IPS-20b (cell line): ENCODE results near the gene CD24.
A peak's percentile ranks its signal among the peaks of the same experiment; 100 is the strongest.

Experiments used
- H3K27ac ChIP-seq: one replicate; pipeline ENCODE4 v1.5.1; 2013; ENCODE audit warnings: low read length
- H3K27me3 ChIP-seq: 2 replicates; pipeline ENCODE4 v1.6.1; 2013; ENCODE audit warnings: mild to moderate bottlenecking, low read length, inconsistent platforms; ENCODE audit not compliant: insufficient read depth
- H3K36me3 ChIP-seq: 2 replicates; pipeline ENCODE4 v1.6.1; 2013; ENCODE audit warnings: low read depth, mild to moderate bottlenecking, inconsistent platforms, low read length, moderate library complexity; ENCODE audit not compliant: insufficient read depth
- H3K4me1 ChIP-seq: 2 replicates; pipeline ENCODE4 v1.6.1; 2013; ENCODE audit warnings: mild to moderate bottlenecking, control low read depth, inconsistent platforms, low read length, moderate library complexity; ENCODE audit not compliant: insufficient read depth
- H3K4me3 ChIP-seq: 2 replicates; pipeline ENCODE4 v1.5.1; 2013; ENCODE audit warnings: mild to moderate bottlenecking, low read length, inconsistent platforms
- H3K9ac ChIP-seq: 2 replicates; pipeline ENCODE4 v1.6.1; 2013; ENCODE audit warnings: low read depth, mild to moderate bottlenecking, inconsistent platforms, low read length, moderate library complexity
- H3K9me3 ChIP-seq: 2 replicates; pipeline ENCODE4 v1.6.1; 2013; ENCODE audit warnings: mild to moderate bottlenecking, low read depth, low read length, inconsistent platforms; ENCODE audit not compliant: insufficient read depth

The CD24 gene

DNA sequence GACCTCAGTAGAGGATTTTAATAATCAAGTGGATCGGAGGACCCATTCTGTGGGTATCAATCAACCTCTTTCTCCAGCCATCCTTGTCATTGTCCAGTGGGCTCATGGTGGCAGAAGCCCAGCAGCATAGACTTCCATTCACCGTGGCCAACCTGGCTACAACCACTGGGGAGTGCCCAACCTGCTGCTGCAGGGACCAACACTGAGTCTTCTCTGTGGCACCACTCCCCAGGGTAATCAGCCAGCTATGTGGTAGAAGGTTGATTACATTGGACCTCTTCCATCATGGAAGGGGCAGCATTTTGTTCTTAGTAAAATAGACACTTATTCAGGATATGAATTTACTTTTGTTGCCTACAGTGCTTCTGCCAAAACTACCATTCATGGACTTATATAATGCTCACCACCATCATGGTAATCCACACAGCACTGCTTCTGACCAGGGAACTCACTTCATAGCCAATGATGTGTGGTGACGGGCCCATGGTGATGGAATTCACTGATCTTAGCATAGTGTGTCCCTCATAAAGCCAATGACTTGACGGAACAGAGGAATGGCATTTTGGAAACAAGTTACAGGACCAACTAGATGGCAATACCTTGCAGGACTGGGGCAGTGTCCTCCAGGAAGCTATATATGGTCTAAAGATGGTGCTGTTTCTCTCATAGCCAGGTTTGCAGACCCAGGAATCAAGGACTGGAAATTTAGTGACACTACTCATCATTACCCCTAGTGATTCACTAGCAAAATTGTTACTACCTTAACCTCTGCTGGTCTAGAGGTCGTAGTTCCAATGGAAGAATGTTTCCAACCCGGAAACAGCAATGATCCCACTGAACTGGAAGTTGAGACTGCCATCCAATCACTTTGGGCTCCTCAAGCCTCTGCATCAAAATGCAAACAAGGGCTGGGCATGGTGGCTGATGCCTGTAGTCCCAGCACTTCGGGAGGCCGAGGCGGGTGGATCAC is 7.6 kb downstream of the CD24 start:
- Histone ChIP-seq H3K9ac (no peak overlapping the region), H3K36me3 (peaks cover 22% of the 10 kb centered on the region), H3K27ac (no peak overlapping the region), H3K27me3 (no peaks in the 10 kb centered on the region), H3K4me3 (no peak overlapping the region), H3K4me1 (no peaks in the 10 kb centered on the region), H3K9me3 (no peaks in the 10 kb centered on the region)

DNA sequence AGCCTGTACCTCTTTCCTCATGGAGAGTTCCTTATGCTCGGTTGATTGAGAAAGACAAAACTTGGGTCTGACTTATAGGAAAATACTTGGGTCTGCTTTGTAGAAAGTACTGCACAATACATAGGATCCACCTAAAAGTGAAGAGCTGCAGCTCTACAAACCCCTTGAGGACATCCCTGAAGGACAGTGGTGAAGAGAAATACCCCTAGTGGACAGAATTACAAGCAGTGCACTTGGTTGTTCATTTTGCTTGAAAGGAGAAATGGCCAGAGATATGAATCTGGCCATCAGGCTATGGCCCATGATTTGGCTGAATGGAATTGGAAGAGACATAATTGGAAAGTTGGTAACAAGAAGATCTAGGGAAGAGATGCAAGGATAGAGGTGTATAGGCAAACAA is 8.3 kb downstream of the CD24 start:
- Histone ChIP-seq H3K36me3 (peaks cover 15% of the 10 kb centered on the region), H3K9ac (no peak overlapping the region), H3K9me3 (no peaks in the 10 kb centered on the region), H3K27me3 (no peaks in the 10 kb centered on the region), H3K4me3 (no peak overlapping the region), H3K27ac (no peak overlapping the region), H3K4me1 (no peaks in the 10 kb centered on the region)

DNA sequence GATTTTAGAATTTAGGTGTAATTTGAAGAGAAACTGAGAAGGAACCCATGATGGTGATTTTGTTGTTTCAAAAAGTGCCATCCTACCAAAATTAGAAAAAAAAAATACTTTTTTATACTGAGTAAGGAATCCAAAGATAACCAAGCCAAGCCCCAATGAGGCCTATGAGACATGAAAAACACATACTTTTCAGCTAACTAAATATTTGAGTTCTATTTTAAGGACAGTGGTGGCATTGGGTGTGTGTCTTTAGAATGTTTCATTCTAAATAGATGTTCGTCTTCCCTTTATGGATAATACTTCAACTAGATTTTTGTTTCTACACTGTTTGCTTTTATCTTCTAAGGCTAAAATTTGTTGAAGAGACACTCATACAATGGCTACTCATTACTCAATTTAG is 9.6 kb downstream of the CD24 start:
- Histone ChIP-seq H3K27me3 (no peaks in the 10 kb centered on the region), H3K9ac (no peak overlapping the region), H3K9me3 (no peaks in the 10 kb centered on the region), H3K36me3 (peaks cover 4% of the 10 kb centered on the region), H3K4me3 (no peak overlapping the region), H3K27ac (no peak overlapping the region), H3K4me1 (no peaks in the 10 kb centered on the region)

DNA sequence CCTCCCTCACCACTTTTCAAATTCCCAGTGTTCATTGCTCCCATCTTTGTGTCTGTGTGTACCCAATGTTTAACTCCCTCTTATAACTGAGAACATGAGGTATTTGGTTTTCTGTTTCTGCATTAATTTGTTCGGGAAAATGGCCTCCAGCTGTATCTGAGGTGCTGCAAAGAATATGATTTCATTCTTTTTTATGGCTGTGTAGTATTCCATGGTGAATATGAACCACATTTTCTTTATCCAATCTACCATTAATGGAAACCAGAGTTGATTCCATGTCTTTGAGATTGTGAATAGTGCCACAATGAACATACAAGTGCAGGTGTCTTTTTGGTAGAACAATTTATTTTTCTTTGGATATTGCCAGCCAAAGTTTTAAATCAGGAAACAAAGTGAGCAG is 10.4 kb downstream of the CD24 start:
- Histone ChIP-seq H3K4me1 (no peaks in the 10 kb centered on the region), H3K9me3 (no peaks in the 10 kb centered on the region), H3K36me3 (no peaks in the 10 kb centered on the region), H3K27ac (no peak overlapping the region), H3K27me3 (no peaks in the 10 kb centered on the region), H3K9ac (no peak overlapping the region), H3K4me3 (no peak overlapping the region)

DNA sequence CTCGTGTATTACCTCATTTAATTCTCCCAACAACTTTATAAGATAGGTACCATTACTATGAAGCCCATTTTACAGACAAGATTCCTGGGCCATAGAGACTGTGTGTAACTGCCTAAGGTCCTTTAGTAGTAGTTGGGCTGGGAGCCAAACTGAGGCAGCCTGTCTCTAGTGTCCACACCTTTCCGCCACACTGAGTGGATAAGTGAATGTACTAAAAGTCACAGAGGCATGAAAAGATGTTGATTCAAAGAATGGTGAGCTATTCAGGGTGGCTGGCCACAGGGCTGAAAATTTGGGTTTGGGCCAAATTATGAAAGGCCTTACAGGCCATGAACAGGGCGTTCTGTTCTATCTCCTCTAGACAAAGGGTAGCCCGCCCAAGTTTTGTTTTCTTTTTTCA is 11.0 kb downstream of the CD24 start:
- H3K36me3 ChIP-seq = no peaks in the 10 kb centered on the region
- H3K9me3 ChIP-seq = no peaks in the 10 kb centered on the region
- no peak overlapping the region for H3K27ac ChIP-seq
- no peaks in the 10 kb centered on the region for H3K27me3 ChIP-seq
- no peak overlapping the region for H3K9ac ChIP-seq
- H3K4me3 ChIP-seq = no peak overlapping the region
- H3K4me1 ChIP-seq = no peaks in the 10 kb centered on the region

DNA sequence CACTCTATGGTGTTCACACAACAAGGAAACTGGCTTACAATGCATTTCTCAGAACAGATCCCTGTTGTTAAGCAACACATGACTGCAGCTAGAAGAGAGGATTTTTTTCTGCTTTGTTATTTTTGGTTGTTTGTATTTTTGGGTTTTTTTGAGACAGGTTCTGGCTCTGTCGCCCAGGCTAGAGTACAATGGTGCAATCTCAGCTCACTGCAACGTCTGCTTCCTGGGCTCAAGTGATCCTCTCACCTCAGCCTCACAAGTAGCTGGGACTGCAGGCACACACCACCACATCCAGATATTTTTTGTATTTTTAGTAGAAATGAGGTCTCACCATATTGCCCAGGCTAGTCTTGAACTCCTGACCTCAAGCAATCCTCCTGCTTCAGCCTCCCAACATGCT is 12.7 kb downstream of the CD24 start:
- Histone ChIP-seq H3K36me3 (no peaks in the 10 kb centered on the region), H3K9me3 (no peaks in the 10 kb centered on the region), H3K27ac (no peak overlapping the region), H3K4me1 (no peaks in the 10 kb centered on the region), H3K27me3 (no peaks in the 10 kb centered on the region), H3K4me3 (no peak overlapping the region), H3K9ac (no peak overlapping the region)

DNA sequence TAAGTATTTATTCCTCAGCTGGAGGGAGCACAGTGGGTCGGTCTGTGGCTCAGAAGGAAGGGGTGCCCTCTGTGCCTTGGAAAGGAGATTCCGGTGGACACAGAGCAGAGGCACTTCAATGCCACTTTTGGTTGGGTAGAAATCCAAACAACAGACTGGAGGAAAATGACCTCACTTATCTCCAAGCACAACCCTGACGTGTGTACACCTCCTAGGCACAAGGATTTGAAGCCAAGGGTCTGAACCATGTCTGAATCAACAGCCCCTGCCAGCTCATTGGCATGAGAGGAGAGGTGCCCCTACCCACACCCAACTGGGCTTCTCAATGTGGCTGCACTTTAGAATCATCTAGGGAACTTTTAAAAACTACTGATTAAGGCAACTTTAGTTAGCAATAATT is 13.4 kb downstream of the CD24 start:
- H3K9me3 ChIP-seq = no peaks in the 10 kb centered on the region
- no peak overlapping the region for H3K4me3 ChIP-seq
- H3K4me1 ChIP-seq = no peaks in the 10 kb centered on the region
- H3K27me3 ChIP-seq = no peaks in the 10 kb centered on the region
- H3K36me3 ChIP-seq = no peaks in the 10 kb centered on the region
- no peak overlapping the region for H3K9ac ChIP-seq
- H3K27ac ChIP-seq = no peak overlapping the region

DNA sequence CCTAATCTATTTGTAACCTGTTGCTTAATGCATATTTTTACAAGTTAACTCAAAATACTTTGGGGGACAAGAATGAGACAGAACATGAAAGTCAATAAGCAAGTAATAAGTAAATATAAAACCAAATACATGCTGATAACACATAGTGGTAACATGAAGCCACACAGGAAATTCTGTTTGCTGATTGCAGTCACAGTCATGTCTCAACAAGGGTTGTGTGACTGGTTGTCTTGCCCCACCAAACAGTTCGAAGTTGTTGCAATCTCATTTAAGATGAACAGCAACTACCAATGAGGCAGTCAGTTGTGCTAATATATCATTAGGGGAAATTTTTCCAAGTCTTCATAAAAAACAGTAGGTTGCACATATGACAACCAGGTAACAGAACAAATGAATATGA is 14.5 kb downstream of the CD24 start:
- no peak overlapping the region for H3K9ac ChIP-seq
- no peaks in the 10 kb centered on the region for H3K4me1 ChIP-seq
- H3K9me3 ChIP-seq = no peaks in the 10 kb centered on the region
- H3K36me3 ChIP-seq = no peaks in the 10 kb centered on the region
- H3K4me3 ChIP-seq = no peak overlapping the region
- no peak overlapping the region for H3K27ac ChIP-seq
- H3K27me3 ChIP-seq = no peaks in the 10 kb centered on the region

DNA sequence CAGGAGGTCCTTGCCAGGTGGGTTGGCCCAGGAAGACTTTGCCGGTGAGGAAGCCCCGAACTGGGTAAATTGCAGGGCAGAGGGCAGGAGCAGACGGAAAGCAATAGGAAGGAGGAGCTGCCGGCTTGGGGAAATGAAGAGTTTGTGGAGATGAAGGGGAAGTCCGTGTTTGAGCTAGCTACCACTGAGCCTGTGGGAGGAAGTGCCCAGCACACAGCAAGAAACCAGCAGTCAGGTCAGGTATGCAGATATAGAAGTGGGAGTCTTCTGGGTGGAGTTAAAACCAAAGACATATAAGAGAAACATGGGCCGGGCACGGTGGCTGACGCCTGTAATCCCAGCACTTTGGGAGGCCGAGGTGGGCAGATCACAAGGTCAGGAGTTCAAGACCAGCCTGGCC is 34.7 kb downstream of the CD24 start:
- Histone ChIP-seq H3K4me1 (no peaks in the 10 kb centered on the region), H3K36me3 (no peaks in the 10 kb centered on the region), H3K27me3 (no peaks in the 10 kb centered on the region), H3K9ac (no peak overlapping the region), H3K4me3 (no peak overlapping the region), H3K9me3 (no peaks in the 10 kb centered on the region), H3K27ac (no peak overlapping the region)

DNA sequence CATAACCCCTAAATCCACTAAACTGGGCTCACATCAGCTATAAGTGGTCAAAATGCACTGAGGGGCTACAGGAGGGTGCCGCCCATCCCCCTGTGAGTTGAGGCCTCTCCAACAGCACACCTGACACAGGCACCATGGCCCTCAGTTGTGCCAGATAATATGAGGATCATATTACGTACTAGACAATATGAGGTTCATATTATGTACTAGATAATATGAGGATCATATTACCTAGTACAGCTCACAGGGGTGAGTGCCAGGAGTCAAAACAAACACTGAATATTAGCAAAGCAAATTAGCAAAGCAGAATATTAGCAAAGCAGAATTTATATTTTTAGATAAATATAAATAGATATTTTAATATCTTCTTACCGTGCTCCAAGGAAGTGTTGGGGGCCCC is 35.3 kb downstream of the CD24 start:
- Histone ChIP-seq H3K36me3 (no peaks in the 10 kb centered on the region), H3K9ac (no peak overlapping the region), H3K9me3 (no peaks in the 10 kb centered on the region), H3K4me1 (no peaks in the 10 kb centered on the region), H3K27ac (no peak overlapping the region), H3K4me3 (no peak overlapping the region), H3K27me3 (no peaks in the 10 kb centered on the region)

DNA sequence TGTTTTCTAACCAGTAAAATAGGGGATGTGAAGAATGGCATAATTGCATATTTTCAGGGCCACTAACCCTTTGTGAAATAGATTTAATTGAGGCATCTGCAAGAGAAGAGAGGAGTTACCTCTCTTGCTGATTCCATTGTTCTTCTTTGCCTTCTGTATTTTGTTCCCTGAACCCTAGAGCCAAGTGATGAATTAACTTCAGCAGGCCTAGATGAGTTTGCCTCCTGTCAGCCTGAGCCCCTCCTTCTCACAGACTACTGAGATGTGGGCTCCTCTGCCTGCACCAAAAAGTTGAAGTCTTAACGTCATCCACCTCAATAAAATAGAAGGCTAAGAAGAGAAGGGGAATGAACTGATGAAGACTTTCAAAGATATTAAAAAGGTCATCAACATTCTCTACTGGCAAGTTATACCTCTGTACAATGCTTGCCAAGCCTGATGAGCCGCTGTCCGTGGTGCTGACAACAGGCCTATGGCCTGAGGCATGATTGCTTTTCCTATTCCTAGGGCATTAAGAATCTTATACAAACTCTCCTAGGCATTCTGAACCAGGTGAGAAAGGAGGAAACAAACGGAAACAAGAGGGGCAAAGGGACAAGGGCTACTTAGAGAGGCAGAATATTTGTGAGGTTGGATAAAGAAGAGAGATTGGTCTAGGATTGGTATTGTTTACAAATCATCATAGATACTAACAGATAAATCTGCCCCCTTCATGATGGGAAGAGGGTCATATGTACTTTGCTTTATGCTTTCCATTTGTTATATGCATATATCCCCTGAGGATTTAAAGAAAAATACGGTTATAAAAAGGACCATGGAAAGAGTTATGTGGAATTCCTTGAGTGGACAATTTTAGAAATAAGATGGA is 46.8 kb downstream of the CD24 start:
- Histone ChIP-seq H3K27ac (no peak overlapping the region), H3K27me3 (no peaks in the 10 kb centered on the region), H3K36me3 (no peaks in the 10 kb centered on the region), H3K4me3 (0 out of 2 replicates have a peak overlapping the region, but pooled peaks have one; percentile 13), H3K4me1 (peaks cover 20% of the 10 kb centered on the region; the same call in 1 of the 2 replicates), H3K9me3 (no peaks in the 10 kb centered on the region), H3K9ac (no peak overlapping the region)

DNA sequence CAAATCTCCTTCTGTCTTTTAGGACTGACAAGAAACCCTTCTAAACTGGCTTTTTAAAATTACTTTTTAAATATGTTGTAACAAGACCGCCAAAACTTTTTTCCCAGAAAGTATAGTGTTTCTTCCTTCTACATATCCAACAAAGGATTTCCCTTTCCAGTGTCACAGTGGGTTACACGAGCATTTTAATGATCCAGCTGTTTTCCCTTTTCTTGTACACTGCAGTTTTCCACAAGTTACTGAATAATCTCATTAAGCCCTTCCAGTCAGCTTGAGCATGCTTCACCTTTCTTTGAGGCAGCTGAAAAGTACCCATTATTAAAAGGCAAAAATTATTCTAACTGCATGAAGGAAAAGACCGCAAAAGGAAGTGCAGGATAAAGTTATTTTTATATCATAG is 48.6 kb downstream of the CD24 start:
- H3K9me3 ChIP-seq = no peaks in the 10 kb centered on the region
- no peaks in the 10 kb centered on the region for H3K27me3 ChIP-seq
- H3K27ac ChIP-seq = no peak overlapping the region
- H3K4me3 ChIP-seq = no peak overlapping the region
- peaks cover 20% of the 10 kb centered on the region; the same call in 1 of the 2 replicates for H3K4me1 ChIP-seq
- H3K36me3 ChIP-seq = no peaks in the 10 kb centered on the region
- no peak overlapping the region for H3K9ac ChIP-seq
